ENCODE data around the gene EN2.

DNA sequence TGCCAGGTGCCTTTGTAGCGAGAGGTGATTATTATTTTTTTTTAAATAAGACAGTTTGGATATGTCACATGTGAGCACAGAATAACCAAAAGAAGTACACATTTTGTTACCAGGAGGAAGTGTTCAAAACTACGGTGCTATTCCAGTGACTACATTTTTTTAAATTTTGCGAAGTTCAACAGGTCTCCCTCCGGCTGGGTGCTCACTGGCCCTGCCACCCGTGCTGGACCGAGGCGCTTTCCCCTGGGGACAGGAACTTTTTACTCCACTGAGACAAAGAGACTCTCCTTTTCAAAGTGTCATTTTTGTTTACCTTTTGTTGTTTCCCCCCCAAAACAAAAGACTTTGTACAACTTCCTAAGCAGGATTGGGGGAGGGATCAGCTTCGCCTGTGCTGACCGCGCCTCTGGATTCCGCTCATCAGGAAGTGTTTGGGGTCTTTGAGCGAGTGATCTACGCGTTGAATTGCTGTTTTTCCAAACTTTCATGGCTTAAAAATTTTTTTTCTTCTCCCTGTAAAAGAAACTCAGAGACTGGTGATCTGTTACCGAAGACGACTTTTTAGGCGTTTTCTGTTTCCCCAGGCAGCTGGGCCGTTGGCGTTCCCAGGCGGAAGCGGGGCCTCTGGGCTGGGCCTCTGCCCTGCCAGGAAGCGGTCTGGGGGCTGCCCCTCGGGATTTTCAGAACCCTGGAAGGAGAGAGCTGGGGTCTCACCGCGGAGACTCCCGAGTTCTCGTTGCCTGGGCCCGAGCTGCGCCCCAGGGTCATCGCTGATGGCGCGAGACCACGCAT is 7.2 kb downstream of the EN2 start:
- TF ChIP-seq SUZ12 (IDR thresholded peaks at IDR 0.05), result no peak
- no peak for TF ChIP-seq BHLHE40 (IDR thresholded peaks at IDR 0.05; ENCODE audit: borderline replicate concordance)
- TF ChIP-seq, protein P1, sequence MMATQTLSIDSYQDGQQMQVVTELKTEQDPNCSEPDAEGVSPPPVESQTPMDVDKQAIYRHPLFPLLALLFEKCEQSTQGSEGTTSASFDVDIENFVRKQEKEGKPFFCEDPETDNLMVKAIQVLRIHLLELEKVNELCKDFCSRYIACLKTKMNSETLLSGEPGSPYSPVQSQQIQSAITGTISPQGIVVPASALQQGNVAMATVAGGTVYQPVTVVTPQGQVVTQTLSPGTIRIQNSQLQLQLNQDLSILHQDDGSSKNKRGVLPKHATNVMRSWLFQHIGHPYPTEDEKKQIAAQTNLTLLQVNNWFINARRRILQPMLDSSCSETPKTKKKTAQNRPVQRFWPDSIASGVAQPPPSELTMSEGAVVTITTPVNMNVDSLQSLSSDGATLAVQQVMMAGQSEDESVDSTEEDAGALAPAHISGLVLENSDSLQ (IDR thresholded peaks at IDR 0.05), result no peak
- TF ChIP-seq ELF4 (IDR thresholded peaks at IDR 0.05), result no peak
- no peak for TF ChIP-seq FOXM1 (IDR thresholded peaks at IDR 0.05; ENCODE audit: borderline replicate concordance)
- TF ChIP-seq FOXA1 (IDR thresholded peaks at IDR 0.05), result no peak
- no peak for TF ChIP-seq ARNT (IDR thresholded peaks at IDR 0.05)
